ENCODE results near the gene ERAS. TPM values are rescaled to one million over a fixed set of nuclear protein-coding genes. Genes with fewer than 3 reads are reported as not detected.

The ERAS gene
- total RNA-seq, 1 donor from 2014 or later = not detected

DNA sequence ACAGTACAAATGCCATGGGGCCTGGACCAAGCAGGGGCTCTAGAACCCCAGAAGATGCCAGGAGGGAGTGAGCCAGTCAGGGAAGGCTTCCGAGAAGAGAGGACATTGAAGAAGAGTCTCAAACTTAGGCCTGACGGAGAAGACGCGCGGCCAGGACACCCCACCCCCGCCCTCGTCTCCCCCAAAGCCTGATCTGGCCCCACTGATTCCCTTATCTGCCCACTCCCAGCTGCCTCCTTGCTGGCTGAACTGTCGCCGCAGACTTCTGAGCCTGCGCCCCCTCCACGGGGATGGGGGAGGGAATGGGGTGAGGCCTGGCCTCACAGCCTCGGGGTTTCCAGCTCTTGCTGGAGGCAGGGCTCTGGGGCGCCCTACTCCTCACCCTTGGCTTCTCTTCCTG is 43.5 kb upstream of the ERAS start:
- Histone ChIP-seq H3K27me3 (ENCODE audit: control insufficient read depth, insufficient read depth, low read length) (no peaks in the 10 kb centered on the region), H3K4me3 (ENCODE audit: low read depth, low read length) (no peak overlapping the region), H3K36me3 (ENCODE audit: control insufficient read depth, insufficient read depth, low read length) (no peaks in the 10 kb centered on the region)
- TF ChIP-seq, protein P1, sequence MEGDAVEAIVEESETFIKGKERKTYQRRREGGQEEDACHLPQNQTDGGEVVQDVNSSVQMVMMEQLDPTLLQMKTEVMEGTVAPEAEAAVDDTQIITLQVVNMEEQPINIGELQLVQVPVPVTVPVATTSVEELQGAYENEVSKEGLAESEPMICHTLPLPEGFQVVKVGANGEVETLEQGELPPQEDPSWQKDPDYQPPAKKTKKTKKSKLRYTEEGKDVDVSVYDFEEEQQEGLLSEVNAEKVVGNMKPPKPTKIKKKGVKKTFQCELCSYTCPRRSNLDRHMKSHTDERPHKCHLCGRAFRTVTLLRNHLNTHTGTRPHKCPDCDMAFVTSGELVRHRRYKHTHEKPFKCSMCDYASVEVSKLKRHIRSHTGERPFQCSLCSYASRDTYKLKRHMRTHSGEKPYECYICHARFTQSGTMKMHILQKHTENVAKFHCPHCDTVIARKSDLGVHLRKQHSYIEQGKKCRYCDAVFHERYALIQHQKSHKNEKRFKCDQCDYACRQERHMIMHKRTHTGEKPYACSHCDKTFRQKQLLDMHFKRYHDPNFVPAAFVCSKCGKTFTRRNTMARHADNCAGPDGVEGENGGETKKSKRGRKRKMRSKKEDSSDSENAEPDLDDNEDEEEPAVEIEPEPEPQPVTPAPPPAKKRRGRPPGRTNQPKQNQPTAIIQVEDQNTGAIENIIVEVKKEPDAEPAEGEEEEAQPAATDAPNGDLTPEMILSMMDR (IDR thresholded peaks at IDR 0.05; ENCODE audit: insufficient read depth, low read length, poor library complexity, severe bottlenecking) = no peak
- DNase-seq (ENCODE audit: low read depth) = no peak

DNA sequence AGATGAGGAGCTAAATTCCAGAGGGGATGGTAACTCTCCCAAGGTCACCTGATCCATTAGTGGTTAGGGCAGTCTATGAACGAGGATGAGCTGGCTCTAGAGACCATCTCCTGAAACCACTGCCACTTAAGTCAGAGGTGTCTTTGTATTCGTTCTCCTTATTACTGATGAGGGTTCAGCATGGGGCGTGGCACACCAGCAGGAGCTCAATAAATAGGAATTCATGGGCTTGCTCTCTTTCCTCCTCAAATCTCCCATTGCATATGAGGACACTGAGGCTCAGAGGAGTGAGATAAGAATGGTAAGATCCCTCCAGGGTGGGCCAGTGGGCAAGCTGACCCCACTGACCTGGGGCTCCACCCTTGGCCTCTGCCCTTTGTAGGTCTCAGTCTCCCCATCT is 41.6 kb upstream of the ERAS start:
- TF ChIP-seq, protein P1 (IDR thresholded peaks at IDR 0.05; ENCODE audit: insufficient read depth, low read length, poor library complexity, severe bottlenecking) = no peak
- no peak for DNase-seq (ENCODE audit: low read depth)
- H3K36me3 ChIP-seq (ENCODE audit: control insufficient read depth, insufficient read depth, low read length) = no peaks in the 10 kb centered on the region
- H3K27me3 ChIP-seq (ENCODE audit: control insufficient read depth, insufficient read depth, low read length) = no peaks in the 10 kb centered on the region
- no peak overlapping the region for H3K4me3 ChIP-seq (ENCODE audit: low read depth, low read length)

DNA sequence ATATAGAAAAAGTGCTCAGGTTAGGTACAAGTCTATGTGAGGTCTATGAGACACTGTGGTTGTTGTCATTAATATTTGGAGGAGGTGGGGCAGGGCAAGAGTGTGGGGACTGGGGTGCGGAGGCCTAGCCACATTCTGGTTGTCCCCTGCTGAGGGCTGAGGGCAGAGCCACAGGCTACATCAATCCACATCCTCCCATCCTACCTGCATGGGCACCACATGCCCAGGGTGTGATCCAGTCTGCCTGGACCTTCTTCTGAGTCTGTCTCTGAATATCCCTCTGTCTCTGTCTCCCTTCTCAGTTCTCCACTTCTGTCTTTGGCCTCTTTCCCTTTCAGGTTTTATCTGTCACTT is 41.1 kb upstream of the ERAS start:
- Histone ChIP-seq H3K27me3 (ENCODE audit: control insufficient read depth, insufficient read depth, low read length) (no peaks in the 10 kb centered on the region), H3K36me3 (ENCODE audit: control insufficient read depth, insufficient read depth, low read length) (no peaks in the 10 kb centered on the region), H3K4me3 (ENCODE audit: low read depth, low read length) (no peak overlapping the region)
- TF ChIP-seq, protein P1 (IDR thresholded peaks at IDR 0.05; ENCODE audit: insufficient read depth, low read length, poor library complexity, severe bottlenecking) = no peak
- no peak for DNase-seq (ENCODE audit: low read depth)

DNA sequence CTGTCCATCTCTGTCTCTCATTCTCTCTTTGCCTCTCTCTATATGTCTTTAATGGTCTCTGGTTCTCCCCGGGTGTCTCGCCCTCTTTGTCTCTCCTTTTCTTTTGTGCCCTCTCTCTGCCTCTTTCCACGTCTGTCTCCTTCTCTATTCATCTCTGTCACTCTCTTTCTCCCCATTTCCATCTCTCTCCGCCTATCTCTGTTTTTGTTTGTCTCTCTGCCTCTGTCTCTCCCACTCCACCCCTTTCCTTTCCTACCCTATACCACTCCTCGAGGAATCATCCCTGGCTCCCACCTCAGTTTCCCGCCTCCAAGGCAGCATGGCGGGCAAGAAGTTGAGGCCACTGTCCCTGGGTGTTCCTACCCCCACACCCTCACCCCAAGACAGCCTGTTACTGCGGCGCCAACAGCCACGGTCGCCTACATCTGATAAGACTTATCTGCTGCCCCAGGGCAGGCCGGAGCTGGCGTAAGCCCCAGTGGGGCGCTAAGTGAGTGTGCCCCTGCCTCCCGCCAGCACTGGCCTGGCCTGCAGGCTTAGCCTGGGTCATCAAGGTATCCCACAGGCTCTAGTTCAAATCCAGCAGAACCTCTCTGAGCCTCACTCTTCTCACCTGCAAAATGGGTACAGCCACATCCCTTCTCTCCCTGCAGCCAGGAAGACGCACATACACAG is 40.6 kb upstream of the ERAS start:
- TF ChIP-seq, protein P1 (IDR thresholded peaks at IDR 0.05; ENCODE audit: insufficient read depth, low read length, poor library complexity, severe bottlenecking) = no peak
- H3K36me3 ChIP-seq (ENCODE audit: control insufficient read depth, insufficient read depth, low read length) = no peaks in the 10 kb centered on the region
- no peak for DNase-seq (ENCODE audit: low read depth)
- no peak overlapping the region for H3K4me3 ChIP-seq (ENCODE audit: low read depth, low read length)
- no peaks in the 10 kb centered on the region for H3K27me3 ChIP-seq (ENCODE audit: control insufficient read depth, insufficient read depth, low read length)

DNA sequence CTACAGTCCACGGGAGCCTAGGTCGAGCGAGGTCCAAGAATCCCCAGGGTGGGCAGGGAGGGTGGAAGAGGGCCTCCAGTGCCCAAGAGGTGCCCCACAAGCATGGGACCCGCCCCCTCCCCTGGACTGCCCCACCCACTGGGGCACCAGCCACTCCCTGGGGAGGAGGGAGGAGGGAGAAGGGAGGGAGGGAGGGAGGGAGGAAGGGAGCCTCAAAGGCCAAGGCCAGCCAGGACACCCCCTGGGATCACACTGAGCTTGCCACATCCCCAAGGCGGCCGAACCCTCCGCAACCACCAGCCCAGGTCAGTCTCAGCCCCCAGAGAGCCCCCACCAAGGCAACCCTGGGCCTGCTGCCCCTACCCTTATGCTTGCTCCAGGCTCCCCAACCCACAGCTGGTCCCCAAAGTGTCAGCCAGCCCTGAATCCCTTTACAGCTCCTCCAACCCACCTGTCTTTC is 39.9 kb upstream of the ERAS start, which contains the start of gene GATA1:
Gene GATA1 (plus strand): TSS at position 250 of the 460 bp plus-strand sequence. CDS start 4,520 bp downstream, outside the sequence.
- no peaks in the 10 kb centered on the region for H3K36me3 ChIP-seq (ENCODE audit: control insufficient read depth, insufficient read depth, low read length)
- no peak for DNase-seq (ENCODE audit: low read depth)
- TF ChIP-seq, protein P1 (IDR thresholded peaks at IDR 0.05; ENCODE audit: insufficient read depth, low read length, poor library complexity, severe bottlenecking) = no peak
- no peak within 1 kb of the TSS for H3K4me3 ChIP-seq (ENCODE audit: low read depth, low read length)
- no peaks in the 10 kb centered on the region for H3K27me3 ChIP-seq (ENCODE audit: control insufficient read depth, insufficient read depth, low read length)
